Stomach smooth muscle (tissue), 2 donors: ENCODE measurements around the gene SSH2.
A peak's percentile ranks its signal among the peaks of the same experiment; 100 is the strongest.

Source experiments
- H3K27ac ChIP-seq: one replicate; pipeline ENCODE4 v1.7.0; 2013; ENCODE audit warnings: mild to moderate bottlenecking, low read length, inconsistent platforms
- H3K27me3 ChIP-seq, 2 donors: one replicate each; pipeline ENCODE4 v1.7.0; 2013; ENCODE audit warnings: low read length in 2 of 2; ENCODE audit not compliant: insufficient read depth in 2 of 2, control insufficient read depth in 1 of 2
- H3K36me3 ChIP-seq, 2 donors: one replicate each; pipeline ENCODE4 v1.7.0; 2013; ENCODE audit warnings: low read length in 2 of 2; ENCODE audit not compliant: control insufficient read depth in 2 of 2, insufficient read depth in 2 of 2
- H3K4me1 ChIP-seq: one replicate; pipeline ENCODE4 v1.7.0; 2013; ENCODE audit warnings: low read length; ENCODE audit not compliant: control insufficient read depth, insufficient read depth
- H3K4me3 ChIP-seq, 2 donors: one replicate each; pipeline ENCODE4 v1.7.0; 2013; ENCODE audit warnings: low read length in 2 of 2
- H3K9ac ChIP-seq, 2 donors: one replicate each; pipeline ENCODE4 v1.7.0; 2013; ENCODE audit warnings: low read length in 2 of 2, mild to moderate bottlenecking in 1 of 2
- H3K9me3 ChIP-seq, 2 donors: one replicate each; pipeline ENCODE4 v1.7.0; 2013; ENCODE audit warnings: low read length in 2 of 2; ENCODE audit not compliant: control insufficient read depth in 2 of 2
- donor health status: healthy.
- donor health status: Pancreatic carcinoma.

The SSH2 gene

GRCh38 chr17:29593591-29594518 is 336.2 kb downstream of the SSH2 start:
- Histone ChIP-seq H3K9ac (peak overlapping the region in 1 of 2 donors; percentile 48), H3K27ac (no peak overlapping the region), H3K9me3 (no peaks in the 10 kb centered on the region), H3K36me3 (no peaks in the 10 kb centered on the region), H3K4me1 (peaks cover 53% of the 10 kb centered on the region), H3K27me3 (peaks cover 0 to 3% of the 10 kb centered on the region in 2 donors), H3K4me3 (peak overlapping the region; percentile 51 to 73)

- H3K4me1 ChIP-seq, result peaks cover 60% of the 10 kb centered on the region
- peak within 1 kb of the TSS; percentile 36 to 48 for H3K9ac ChIP-seq
- peak within 1 kb of the TSS; percentile 71 for H3K27ac ChIP-seq
- H3K4me3 ChIP-seq, result peak within 1 kb of the TSS; percentile 75 to 77
- H3K36me3 ChIP-seq, result no peaks in the 10 kb centered on the region
- H3K27me3 ChIP-seq, result peaks cover 0 to 3% of the 10 kb centered on the region in 2 donors
- H3K9me3 ChIP-seq, result no peaks in the 10 kb centered on the region
These were observed 337.0 kb downstream of the SSH2 start, which contains the start of gene ANKRD13B for GRCh38 chr17:29592850-29593551. TSS of gene ANKRD13B (plus strand) at chr17:29593132. CDS start at chr17:29593622, 490 bp downstream.

GRCh38 chr17:29591737-29592608 is 338.1 kb downstream of the SSH2 start:
- Histone ChIP-seq H3K9ac (peak overlapping the region in 1 of 2 donors; percentile 35), H3K4me3 (peak overlapping the region; percentile 75 to 77), H3K27ac (peak overlapping the region; percentile 71), H3K36me3 (no peaks in the 10 kb centered on the region), H3K4me1 (peaks cover 68% of the 10 kb centered on the region), H3K27me3 (peaks cover 0 to 3% of the 10 kb centered on the region in 2 donors), H3K9me3 (no peaks in the 10 kb centered on the region)

- Histone ChIP-seq H3K4me3 (peak overlapping the region; percentile 56 to 77), H3K9me3 (no peaks in the 10 kb centered on the region), H3K4me1 (peaks cover 70% of the 10 kb centered on the region), H3K9ac (peak overlapping the region in 1 of 2 donors; percentile 12), H3K36me3 (no peaks in the 10 kb centered on the region), H3K27me3 (peaks cover 0 to 3% of the 10 kb centered on the region in 2 donors), H3K27ac (peak overlapping the region; percentile 71)
These were observed 338.8 kb downstream of the SSH2 start for GRCh38 chr17:29591146-29591736.

GRCh38 chr17:29590411-29591145 is 339.4 kb downstream of the SSH2 start:
- Histone ChIP-seq H3K9ac (peak overlapping the region; percentile 60 to 72), H3K27ac (peak overlapping the region; percentile 71), H3K27me3 (peaks cover 0 to 3% of the 10 kb centered on the region in 2 donors), H3K4me3 (peak overlapping the region; percentile 77), H3K9me3 (no peaks in the 10 kb centered on the region), H3K4me1 (peaks cover 66% of the 10 kb centered on the region), H3K36me3 (no peaks in the 10 kb centered on the region)

GRCh38 chr17:29589524-29590410 is 340.3 kb downstream of the SSH2 start, which contains the start of gene GIT1:
TSS of gene GIT1 (minus strand) at chr17:29589648. CDS start at chr17:29589378, 270 bp downstream.
- no peaks in the 10 kb centered on the region for H3K9me3 ChIP-seq
- H3K27ac ChIP-seq, result peak within 1 kb of the TSS; percentile 71
- H3K4me1 ChIP-seq, result peaks cover 73% of the 10 kb centered on the region

GRCh38 chr17:29588562-29589411 is 341.2 kb downstream of the SSH2 start:
- no peaks in the 10 kb centered on the region for H3K9me3 ChIP-seq

More at GRCh38 chr17:29589524-29590410, 340.3 kb downstream of the SSH2 start, which contains the start of gene GIT1:
- Histone ChIP-seq H3K9ac (peak within 1 kb of the TSS; percentile 73 to 82), H3K36me3 (no peaks in the 10 kb centered on the region), H3K27me3 (peaks cover 0 to 3% of the 10 kb centered on the region in 2 donors), H3K4me3 (peak within 1 kb of the TSS; percentile 81 to 88)

GRCh38 chr17:29588017-29588561 is 341.9 kb downstream of the SSH2 start:
- peak overlapping the region; percentile 73 to 82 for H3K9ac ChIP-seq
- H3K27ac ChIP-seq, result peak overlapping the region; percentile 64
- peaks cover 0 to under 1% of the 10 kb centered on the region in 2 donors for H3K36me3 ChIP-seq
- H3K9me3 ChIP-seq, result no peaks in the 10 kb centered on the region
- H3K27me3 ChIP-seq, result no peaks in the 10 kb centered on the region
- peaks cover 75% of the 10 kb centered on the region for H3K4me1 ChIP-seq
- peak overlapping the region; percentile 81 to 88 for H3K4me3 ChIP-seq

More at GRCh38 chr17:29588562-29589411, 341.2 kb downstream of the SSH2 start:
- Histone ChIP-seq H3K27ac (peak overlapping the region; percentile 64), H3K36me3 (no peaks in the 10 kb centered on the region), H3K4me1 (peaks cover 72% of the 10 kb centered on the region), H3K27me3 (peaks cover 0 to 2% of the 10 kb centered on the region in 2 donors), H3K9ac (peak overlapping the region; percentile 73 to 82), H3K4me3 (peak overlapping the region; percentile 81 to 88)
